Fibroblast of lung (primary cell): Measurements from ENCODE around the gene KMT5C. TPM values are rescaled to one million over a fixed set of nuclear protein-coding genes. Genes with fewer than 3 reads are reported as not detected.

ENCODE experiments used
- DNase-seq, 2 donors: peaks; one replicate each; pipeline versions ENCODE4 v3.0.0 to v3.0.0-alpha.2; 2010; ENCODE audit warnings: low read depth in 2 of 2
- H2AFZ ChIP-seq: 2 replicates; pipeline ENCODE4 v1.5.1; 2012; ENCODE audit warnings: low read length, control low read depth, inconsistent platforms
- H3K27ac ChIP-seq: 2 replicates; pipeline ENCODE4 v1.5.1; 2011; ENCODE audit warnings: low read length, control low read depth; ENCODE audit not compliant: insufficient read depth
- H3K27me3 ChIP-seq: 2 replicates; pipeline ENCODE4 v1.5.1; 2011; ENCODE audit warnings: mild to moderate bottlenecking, low read length; ENCODE audit not compliant: control insufficient read depth, insufficient read depth
- H3K36me3 ChIP-seq: 2 replicates; pipeline ENCODE4 v1.5.1; 2011; ENCODE audit warnings: low read length; ENCODE audit not compliant: control insufficient read depth, insufficient read depth
- H3K4me1 ChIP-seq: 2 replicates; pipeline ENCODE4 v1.5.1; 2011; ENCODE audit warnings: low read length; ENCODE audit not compliant: control insufficient read depth, insufficient read depth; ENCODE audit errors: extremely low read depth
- H3K4me2 ChIP-seq: 2 replicates; pipeline ENCODE4 v1.5.1; 2011; ENCODE audit warnings: low read length, control low read depth; ENCODE audit not compliant: insufficient read depth; ENCODE audit errors: extremely low read depth
- H3K4me3 ChIP-seq, 4 experiments: fragments of 200-600 bp in 1 of 4; sonication (generic) in 1 of 4; replicated peaks in 1 of 4; 2 replicates each; pipeline ENCODE4 v1.5.1; 2011 to 2016; ENCODE audit warnings: low read length in 4 of 4, low read depth in 3 of 4, mild to moderate bottlenecking in 3 of 4, control low read depth in 2 of 4, inconsistent platforms in 1 of 4, mixed read lengths in 1 of 4; ENCODE audit not compliant: insufficient read depth in 1 of 4; ENCODE audit errors: control extremely low read depth in 1 of 4
- H3K79me2 ChIP-seq: 2 replicates; pipeline ENCODE4 v1.5.1; 2012; ENCODE audit warnings: mild to moderate bottlenecking, low read length, inconsistent platforms; ENCODE audit not compliant: control insufficient read depth, insufficient read depth
- H3K9ac ChIP-seq: 2 replicates; pipeline ENCODE4 v1.5.1; 2011; ENCODE audit warnings: mild to moderate bottlenecking, low read length, control low read depth; ENCODE audit not compliant: insufficient read depth
- H3K9me3 ChIP-seq: 2 replicates; pipeline ENCODE4 v1.5.1; 2012; ENCODE audit warnings: low read depth, low read length; ENCODE audit not compliant: control insufficient read depth, insufficient read depth
- H4K20me1 ChIP-seq: 2 replicates; pipeline ENCODE4 v1.5.1; 2011; ENCODE audit warnings: low read length; ENCODE audit not compliant: control insufficient read depth, insufficient read depth; ENCODE audit errors: extremely low read depth
- EZH2 ChIP-seq: IDR thresholded peaks from 2 replicates; pipeline ENCODE4 v1.5.1; 2012; ENCODE audit warnings: low read length, control low read depth, mild to moderate bottlenecking; ENCODE audit errors: missing control alignments
- polyA plus RNA-seq, 2 donors: library from polyadenylated mRNA; depleted of rRNA in 1 of 2; stranded (reverse) in 1 of 2; unstranded in 1 of 2; fragments of >200 nt; gene quantifications; 2 replicates each; pipeline ENCODE4 v1.2.1, GENCODE V29; 2011 to 2012; ENCODE audit warnings: missing spikeins in 1 of 2
- total RNA-seq: library from RNA; depleted of rRNA; stranded (reverse); fragments of >200 nt; gene quantifications from 2 replicates; pipeline ENCODE4 v1.2.1, GENCODE V29; 2014
- TF ChIP-seq, protein P1 (sequence below), 2 donors: IDR thresholded peaks in 1 of 2; conservative IDR thresholded peaks in 1 of 2; 1 replicate in 1 of 2; 2 replicates in 1 of 2; pipeline ENCODE4 v1.5.1; 2011 to 2012; ENCODE audit warnings: low read length in 2 of 2, control low read depth in 1 of 2, inconsistent platforms in 1 of 2, low read depth in 1 of 2, mild to moderate bottlenecking in 1 of 2

KMT5C gene
- total and polyA plus RNA-seq, 2 donors (not counting 1 experiment from before 2014, with no cell fraction given) = 2.5 to 4.1 TPM

DNA sequence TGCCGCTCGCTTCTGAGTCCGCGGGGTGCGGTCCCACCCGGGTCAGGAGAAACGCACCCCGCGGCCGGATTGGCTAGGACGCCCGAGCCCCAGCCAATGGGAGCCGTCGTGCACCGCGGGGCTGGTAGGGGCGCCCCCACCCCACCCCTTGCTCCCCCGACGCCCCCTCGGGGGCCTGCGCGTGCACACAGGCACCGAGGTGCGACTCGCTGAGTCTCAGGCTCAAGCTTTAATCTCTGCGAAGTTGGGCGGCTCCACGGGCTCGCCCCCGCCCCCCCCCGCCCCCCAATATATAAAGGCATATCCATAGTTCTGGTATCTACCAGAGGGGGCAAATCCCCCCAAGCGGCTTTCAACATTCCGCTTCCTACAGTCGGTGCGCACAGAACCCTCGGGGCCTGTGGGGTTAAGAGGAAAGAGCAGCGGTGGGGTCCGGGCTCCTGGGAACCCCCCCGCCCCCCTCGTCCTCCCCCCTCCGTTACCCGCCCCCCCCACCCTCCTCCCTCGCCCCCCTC lies 15.1 kb downstream of the KMT5C start, which contains the start of gene COX6B2:
COX6B2 (minus strand) TSS at position 22 of the 515 bp plus-strand sequence. CDS start 198 bp downstream, outside the sequence.
- no peak within 1 kb of the TSS for H2AFZ ChIP-seq
- DNase-seq = no peak
- TF ChIP-seq, protein P1, sequence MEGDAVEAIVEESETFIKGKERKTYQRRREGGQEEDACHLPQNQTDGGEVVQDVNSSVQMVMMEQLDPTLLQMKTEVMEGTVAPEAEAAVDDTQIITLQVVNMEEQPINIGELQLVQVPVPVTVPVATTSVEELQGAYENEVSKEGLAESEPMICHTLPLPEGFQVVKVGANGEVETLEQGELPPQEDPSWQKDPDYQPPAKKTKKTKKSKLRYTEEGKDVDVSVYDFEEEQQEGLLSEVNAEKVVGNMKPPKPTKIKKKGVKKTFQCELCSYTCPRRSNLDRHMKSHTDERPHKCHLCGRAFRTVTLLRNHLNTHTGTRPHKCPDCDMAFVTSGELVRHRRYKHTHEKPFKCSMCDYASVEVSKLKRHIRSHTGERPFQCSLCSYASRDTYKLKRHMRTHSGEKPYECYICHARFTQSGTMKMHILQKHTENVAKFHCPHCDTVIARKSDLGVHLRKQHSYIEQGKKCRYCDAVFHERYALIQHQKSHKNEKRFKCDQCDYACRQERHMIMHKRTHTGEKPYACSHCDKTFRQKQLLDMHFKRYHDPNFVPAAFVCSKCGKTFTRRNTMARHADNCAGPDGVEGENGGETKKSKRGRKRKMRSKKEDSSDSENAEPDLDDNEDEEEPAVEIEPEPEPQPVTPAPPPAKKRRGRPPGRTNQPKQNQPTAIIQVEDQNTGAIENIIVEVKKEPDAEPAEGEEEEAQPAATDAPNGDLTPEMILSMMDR (conservative IDR thresholded peaks at IDR 0.05 in 1 of 2, IDR thresholded peaks at IDR 0.05 in 1 of 2; ENCODE audit: low read depth in 1 of 2, low read length in 2 of 2) = no peak
- no peak for TF ChIP-seq EZH2
- no peaks in the 10 kb centered on the region for H4K20me1 ChIP-seq
- H3K36me3 ChIP-seq = no peaks in the 10 kb centered on the region
- no peak within 1 kb of the TSS for H3K9ac ChIP-seq
- no peaks in the 10 kb centered on the region for H3K79me2 ChIP-seq
- peaks cover 31% of the 10 kb centered on the region for H3K27me3 ChIP-seq
- no peaks in the 10 kb centered on the region for H3K9me3 ChIP-seq
- no peaks in the 10 kb centered on the region for H3K4me1 ChIP-seq
- peak within 1 kb of the TSS; percentile 86 for H3K4me2 ChIP-seq
- peak within 1 kb of the TSS; percentile 28 to 51 (median 42) for H3K4me3 ChIP-seq
- H3K27ac ChIP-seq = no peak within 1 kb of the TSS

DNA sequence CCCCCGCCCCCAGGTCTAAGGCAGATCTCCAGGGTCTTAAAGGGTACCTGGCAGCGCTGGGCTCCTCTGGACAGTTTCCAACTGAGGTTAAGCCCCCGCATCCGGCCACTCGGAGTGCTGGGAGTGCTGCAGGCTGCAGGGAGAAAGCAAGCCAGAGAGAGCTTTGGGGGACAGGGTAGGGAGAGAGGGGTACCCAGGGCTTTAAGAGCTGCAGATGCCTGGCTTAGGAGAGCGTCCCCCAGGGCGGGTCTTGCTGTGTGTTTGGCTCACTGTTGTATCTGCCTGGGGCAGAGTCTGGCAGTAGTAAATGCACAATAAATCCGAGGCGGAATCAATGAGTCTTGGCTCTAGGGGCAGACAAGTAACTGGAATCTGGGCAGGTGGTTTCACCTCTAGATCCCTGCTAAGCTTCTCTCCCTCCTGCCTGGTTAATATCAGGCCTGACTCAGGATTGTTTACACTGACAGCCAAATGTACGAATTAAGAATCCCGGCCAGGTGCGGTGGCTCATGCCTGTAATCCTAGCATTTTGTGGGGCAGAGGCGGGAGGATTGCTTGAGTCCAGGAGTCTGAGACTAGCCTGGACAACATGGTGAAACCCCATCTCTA lies 15.6 kb downstream of the KMT5C start:
- TF ChIP-seq, protein P1 (conservative IDR thresholded peaks at IDR 0.05 in 1 of 2, IDR thresholded peaks at IDR 0.05 in 1 of 2; ENCODE audit: low read depth in 1 of 2, low read length in 2 of 2) = no peak
- peak; percentile 61 for TF ChIP-seq EZH2
- Histone ChIP-seq H3K4me3 (no peak overlapping the region), H3K27me3 (peaks cover 31% of the 10 kb centered on the region), H3K4me1 (no peaks in the 10 kb centered on the region), H3K9ac (no peak overlapping the region), H2AFZ (no peak overlapping the region), H3K4me2 (no peak overlapping the region), H3K79me2 (no peaks in the 10 kb centered on the region), H3K27ac (no peak overlapping the region), H3K36me3 (no peaks in the 10 kb centered on the region), H4K20me1 (no peaks in the 10 kb centered on the region), H3K9me3 (no peaks in the 10 kb centered on the region)
- no peak for DNase-seq

DNA sequence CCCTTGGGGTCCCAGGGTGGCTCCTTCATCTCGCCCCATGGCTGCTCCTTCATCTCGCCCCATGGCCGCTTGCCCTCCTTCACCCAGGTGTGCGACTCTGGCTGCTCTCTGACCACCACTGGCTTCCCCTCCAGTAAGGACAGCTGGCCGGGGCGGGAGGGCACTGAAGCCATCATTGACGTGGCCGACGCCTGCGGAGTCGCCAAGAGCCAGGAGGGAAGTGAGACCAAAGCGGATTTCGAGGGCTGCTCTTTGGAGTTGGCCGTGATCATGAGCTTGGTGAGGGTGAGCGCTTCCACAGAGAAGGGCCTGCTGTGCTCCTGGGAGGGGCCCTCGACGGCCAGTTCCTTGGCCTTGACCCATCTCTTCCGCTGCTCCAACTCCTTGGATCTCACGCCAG lies 18.8 kb downstream of the KMT5C start:
- H3K9ac ChIP-seq = no peak overlapping the region
- no peaks in the 10 kb centered on the region for H3K79me2 ChIP-seq
- H2AFZ ChIP-seq = no peak overlapping the region
- no peak for DNase-seq
- TF ChIP-seq, protein P1 (conservative IDR thresholded peaks at IDR 0.05 in 1 of 2, IDR thresholded peaks at IDR 0.05 in 1 of 2; ENCODE audit: low read depth in 1 of 2, low read length in 2 of 2) = no peak
- TF ChIP-seq EZH2 = no peak
- no peaks in the 10 kb centered on the region for H4K20me1 ChIP-seq
- H3K4me3 ChIP-seq = no peak overlapping the region
- H3K9me3 ChIP-seq = no peaks in the 10 kb centered on the region
- H3K27me3 ChIP-seq = peaks cover 8% of the 10 kb centered on the region
- H3K4me1 ChIP-seq = no peaks in the 10 kb centered on the region
- H3K27ac ChIP-seq = no peak overlapping the region
- H3K36me3 ChIP-seq = no peaks in the 10 kb centered on the region
- no peak overlapping the region for H3K4me2 ChIP-seq
